ENCODE results near the gene MUC5B. TPM values are rescaled to one million over a fixed set of nuclear protein-coding genes. Genes with fewer than 3 reads are reported as not detected.

The MUC5B gene
- total RNA-seq, 1 experiment from 2014 or later: 24.3 TPM

DNA sequence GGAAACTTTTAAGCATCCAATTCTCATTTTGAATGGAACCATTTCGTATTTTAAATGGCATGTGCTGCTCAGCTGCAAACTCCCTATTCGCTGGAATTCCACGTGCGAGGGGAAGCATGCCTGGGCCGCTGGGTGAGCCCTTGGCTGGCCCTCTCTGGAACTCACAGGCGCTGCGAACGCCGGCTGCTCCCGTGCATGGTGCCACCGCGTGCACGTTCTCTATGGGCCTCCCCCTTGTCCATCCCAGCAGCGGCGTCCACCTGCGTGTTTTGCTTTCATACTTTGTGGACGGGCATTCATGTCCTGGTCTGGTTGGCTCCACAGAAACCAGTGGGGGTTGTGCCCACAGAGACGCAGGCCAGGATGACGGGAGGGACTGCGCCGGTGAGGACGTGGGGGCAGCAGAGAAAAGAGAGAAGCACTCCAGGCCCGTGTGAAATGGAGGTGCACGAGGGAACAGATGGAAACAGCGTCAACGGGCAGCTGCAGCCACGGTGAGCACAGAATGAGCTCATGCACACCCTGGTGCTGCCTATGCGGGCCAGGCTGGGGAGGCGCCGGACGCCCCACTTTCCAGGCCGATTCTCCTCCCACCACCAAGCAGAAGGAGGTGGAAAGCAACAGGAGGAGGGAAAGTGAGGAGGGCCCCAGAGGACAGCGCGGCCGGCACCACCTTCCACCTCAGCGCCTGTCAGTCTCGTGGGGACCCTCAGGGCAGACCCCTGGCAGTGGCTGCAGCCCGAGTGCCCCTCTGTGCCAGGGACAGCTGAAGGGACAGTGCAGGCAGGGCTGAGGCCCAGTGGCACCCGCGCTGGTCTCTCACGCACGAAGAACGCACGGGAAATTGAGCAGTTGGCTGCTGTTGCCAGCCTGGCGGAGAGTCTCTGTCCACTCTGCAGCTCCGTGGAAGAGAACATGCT lies 57.5 kb downstream of the MUC5B start:
- no peaks in the 10 kb centered on the region for H3F3A ChIP-seq (ENCODE audit: low read length, unreplicated experiment)
- ATAC-seq: no peak
- H2AFZ ChIP-seq (ENCODE audit: low read length): no peak overlapping the region
- DNase-seq: no peak
- CTCF ChIA-PET: no interaction called here
- H3K36me3 ChIP-seq (ENCODE audit: low read depth, low read length): no peaks in the 10 kb centered on the region
- no peak overlapping the region for H3K27ac ChIP-seq (ENCODE audit: low read length)
- TF ChIP-seq EZH2phosphoT487 (IDR thresholded peaks at IDR 0.05; ENCODE audit: borderline replicate concordance, low read length) (no peak), EZH2 (IDR thresholded peaks at IDR 0.05; ENCODE audit: low read length, unreplicated experiment) (no peak)
- TF ChIP-seq, protein P1, sequence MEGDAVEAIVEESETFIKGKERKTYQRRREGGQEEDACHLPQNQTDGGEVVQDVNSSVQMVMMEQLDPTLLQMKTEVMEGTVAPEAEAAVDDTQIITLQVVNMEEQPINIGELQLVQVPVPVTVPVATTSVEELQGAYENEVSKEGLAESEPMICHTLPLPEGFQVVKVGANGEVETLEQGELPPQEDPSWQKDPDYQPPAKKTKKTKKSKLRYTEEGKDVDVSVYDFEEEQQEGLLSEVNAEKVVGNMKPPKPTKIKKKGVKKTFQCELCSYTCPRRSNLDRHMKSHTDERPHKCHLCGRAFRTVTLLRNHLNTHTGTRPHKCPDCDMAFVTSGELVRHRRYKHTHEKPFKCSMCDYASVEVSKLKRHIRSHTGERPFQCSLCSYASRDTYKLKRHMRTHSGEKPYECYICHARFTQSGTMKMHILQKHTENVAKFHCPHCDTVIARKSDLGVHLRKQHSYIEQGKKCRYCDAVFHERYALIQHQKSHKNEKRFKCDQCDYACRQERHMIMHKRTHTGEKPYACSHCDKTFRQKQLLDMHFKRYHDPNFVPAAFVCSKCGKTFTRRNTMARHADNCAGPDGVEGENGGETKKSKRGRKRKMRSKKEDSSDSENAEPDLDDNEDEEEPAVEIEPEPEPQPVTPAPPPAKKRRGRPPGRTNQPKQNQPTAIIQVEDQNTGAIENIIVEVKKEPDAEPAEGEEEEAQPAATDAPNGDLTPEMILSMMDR (conservative IDR thresholded peaks at IDR 0.05; ENCODE audit: low read depth, low read length): no peak
- H3K27me3 ChIP-seq (ENCODE audit: low read length): no peaks in the 10 kb centered on the region
- H3K79me2 ChIP-seq (ENCODE audit: low read length): no peaks in the 10 kb centered on the region
- no peak overlapping the region for H3K4me2 ChIP-seq (ENCODE audit: low read length)
- H4K20me1 ChIP-seq (ENCODE audit: low read length): no peaks in the 10 kb centered on the region
- no peaks in the 10 kb centered on the region for H3K9me2 ChIP-seq (replicated peaks; ENCODE audit: low read length)
- H3K4me3 ChIP-seq (ENCODE audit: low read length): no peak overlapping the region
- H3K9ac ChIP-seq (ENCODE audit: low read length): no peak overlapping the region
- no peaks in the 10 kb centered on the region for H3K9me3 ChIP-seq (ENCODE audit: low read length)
- POLR2A ChIA-PET (ENCODE audit: unreplicated experiment): no interaction called here
- intact Hi-C loops (cut with micrococcal nuclease): no loop called here
- BruUV-seq (replicated peaks): no TSS peak
- no peaks in the 10 kb centered on the region for H3K4me1 ChIP-seq (ENCODE audit: insufficient read depth, low read length)

DNA sequence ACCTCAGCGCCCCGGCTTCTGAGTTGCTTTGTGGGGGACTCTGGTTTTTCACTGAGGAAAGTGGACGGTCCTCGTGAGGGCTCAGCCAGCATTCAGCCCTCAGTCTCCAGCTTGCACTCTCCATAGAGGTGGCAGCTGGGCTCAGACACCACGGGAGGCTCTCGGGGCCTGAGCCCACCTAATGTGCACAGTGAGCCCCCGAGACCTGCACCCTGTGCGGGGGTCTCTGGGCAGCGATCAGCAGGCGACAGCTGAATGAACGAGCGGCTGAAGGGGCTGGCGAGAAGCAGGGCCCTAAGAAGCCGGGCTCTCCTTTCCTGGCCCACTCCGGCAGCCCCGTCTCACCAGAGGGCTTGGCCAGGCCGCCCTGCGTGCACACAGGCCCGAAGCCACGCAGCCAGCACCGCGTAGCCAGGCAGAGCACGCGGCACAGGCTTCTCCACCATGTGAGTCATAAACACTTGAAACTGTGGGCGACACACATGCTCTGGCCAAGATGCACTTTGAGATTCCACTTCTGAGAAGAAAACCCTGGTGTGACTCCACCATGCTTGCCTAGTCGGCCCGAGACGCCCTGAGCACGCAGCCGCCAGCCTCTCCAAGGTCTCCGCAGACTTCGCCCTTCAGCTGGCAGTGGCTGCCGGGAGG lies 58.6 kb downstream of the MUC5B start:
- Histone ChIP-seq H3K79me2 (ENCODE audit: low read length) (no peaks in the 10 kb centered on the region), H3K27me3 (ENCODE audit: low read length) (no peaks in the 10 kb centered on the region), H3K9ac (ENCODE audit: low read length) (no peak overlapping the region), H3K4me3 (ENCODE audit: low read length) (no peak overlapping the region), H3K4me2 (ENCODE audit: low read length) (no peak overlapping the region), H2AFZ (ENCODE audit: low read length) (no peak overlapping the region), H4K20me1 (ENCODE audit: low read length) (no peaks in the 10 kb centered on the region), H3K27ac (ENCODE audit: low read length) (no peak overlapping the region), H3K4me1 (ENCODE audit: insufficient read depth, low read length) (no peaks in the 10 kb centered on the region), H3K9me3 (ENCODE audit: low read length) (no peaks in the 10 kb centered on the region), H3K36me3 (ENCODE audit: low read depth, low read length) (no peaks in the 10 kb centered on the region), H3F3A (ENCODE audit: low read length, unreplicated experiment) (no peaks in the 10 kb centered on the region), H3K9me2 (replicated peaks; ENCODE audit: low read length) (no peaks in the 10 kb centered on the region)
- DNase-seq (no peak), ATAC-seq (no peak)
- CTCF ChIA-PET: no interaction called here
- POLR2A ChIA-PET (ENCODE audit: unreplicated experiment): no interaction called here
- TF ChIP-seq EZH2phosphoT487 (IDR thresholded peaks at IDR 0.05; ENCODE audit: borderline replicate concordance, low read length) (no peak), EZH2 (IDR thresholded peaks at IDR 0.05; ENCODE audit: low read length, unreplicated experiment) (no peak)
- TF ChIP-seq, protein P1 (conservative IDR thresholded peaks at IDR 0.05; ENCODE audit: low read depth, low read length): no peak
- intact Hi-C loops (cut with micrococcal nuclease): no loop called here
- no TSS peak for BruUV-seq (replicated peaks)

GRCh38 chr11:1281974-1282365 lies 59.1 kb downstream of the MUC5B start:
- Histone ChIP-seq H3K9me3 (ENCODE audit: low read length) (no peaks in the 10 kb centered on the region), H4K20me1 (ENCODE audit: low read length) (no peaks in the 10 kb centered on the region), H2AFZ (ENCODE audit: low read length) (no peak overlapping the region), H3F3A (ENCODE audit: low read length, unreplicated experiment) (no peaks in the 10 kb centered on the region), H3K4me2 (ENCODE audit: low read length) (no peak overlapping the region), H3K79me2 (ENCODE audit: low read length) (no peaks in the 10 kb centered on the region), H3K4me3 (ENCODE audit: low read length) (no peak overlapping the region), H3K27me3 (ENCODE audit: low read length) (no peaks in the 10 kb centered on the region), H3K9ac (ENCODE audit: low read length) (no peak overlapping the region), H3K36me3 (ENCODE audit: low read depth, low read length) (no peaks in the 10 kb centered on the region), H3K27ac (ENCODE audit: low read length) (no peak overlapping the region), H3K9me2 (replicated peaks; ENCODE audit: low read length) (no peaks in the 10 kb centered on the region), H3K4me1 (ENCODE audit: insufficient read depth, low read length) (no peaks in the 10 kb centered on the region)
- no peak for TF ChIP-seq EZH2phosphoT487 (IDR thresholded peaks at IDR 0.05; ENCODE audit: borderline replicate concordance, low read length)
- TF ChIP-seq, protein P1 (conservative IDR thresholded peaks at IDR 0.05; ENCODE audit: low read depth, low read length): no peak
- TF ChIP-seq EZH2 (IDR thresholded peaks at IDR 0.05; ENCODE audit: low read length, unreplicated experiment): no peak
- ChIA-PET CTCF (no interaction called here), POLR2A (ENCODE audit: unreplicated experiment) (no interaction called here)
- intact Hi-C loops (cut with micrococcal nuclease): no loop called here
- no peak for DNase-seq
- ATAC-seq: no peak
- BruUV-seq (replicated peaks): no TSS peak

All from PC-3 (cell line).